Measurements from ENCODE around the gene AKAP9. TPM values are rescaled to one million over a fixed set of nuclear protein-coding genes. Genes with fewer than 3 reads are reported as not detected.
A peak's percentile ranks its signal among the peaks of the same experiment; 100 is the strongest.

The AKAP9 gene
- total and polyA plus RNA-seq, 9 of the 15 experiments (the other 6 are each of a cell fraction or from before 2014, with no cell fraction given), result 25.5 to 80.9 (median 46.3) TPM

DNA sequence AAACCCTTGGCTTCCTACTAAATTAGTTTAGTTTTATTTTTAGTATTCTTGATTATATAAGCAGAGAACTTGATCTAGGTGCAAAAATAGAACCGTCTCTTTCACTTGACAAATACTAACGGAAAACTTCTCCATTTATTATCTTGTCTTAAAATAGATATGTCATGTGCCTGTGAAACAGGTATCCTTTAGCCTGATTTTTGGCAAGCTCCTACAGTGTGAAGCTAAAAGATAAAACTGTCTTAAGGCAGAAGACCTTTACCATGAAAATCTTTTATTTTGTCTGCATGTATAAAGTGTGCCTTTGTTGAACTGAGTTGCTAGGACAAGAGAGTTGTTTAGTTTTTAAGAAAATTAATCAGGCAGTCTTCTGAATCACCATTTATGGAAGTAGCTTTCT is 103.0 kb downstream of the AKAP9 start:
- Histone ChIP-seq H3K79me2 (ENCODE audit: control insufficient read depth, insufficient read depth, low read length) (no peaks in the 10 kb centered on the region), H3K4me2 (ENCODE audit: insufficient read depth, low read length) (no peak overlapping the region), H3K4me3 (no peak overlapping the region), H3K9ac (ENCODE audit: insufficient read depth in 1 of 2, low read depth in 2 of 2, low read length in 2 of 2) (no peak overlapping the region), H3K27ac (ENCODE audit: extremely low read depth, low read depth, low read length) (peak overlapping the region; percentile 36; the same call in 1 of the 3 replicates), H3K27me3 (ENCODE audit: control insufficient read depth in 2 of 2, insufficient read depth in 2 of 2, low read length in 2 of 2) (no peaks in the 10 kb centered on the region), H3K4me1 (replicated peaks in 1 of 2; ENCODE audit: control insufficient read depth in 2 of 2, insufficient read depth in 2 of 2, low read length in 2 of 2) (peaks cover 0 to 8% of the 10 kb centered on the region in 2 experiments; a peak in 2 of 5 replicates), H4K20me1 (replicated peaks; ENCODE audit: control insufficient read depth, insufficient read depth, low read length) (no peaks in the 10 kb centered on the region), H3K36me3 (ENCODE audit: control insufficient read depth, insufficient read depth, low read length) (peaks cover 46% of the 10 kb centered on the region), H3K9me1 (ENCODE audit: control insufficient read depth, insufficient read depth, low read length) (no peaks in the 10 kb centered on the region), H3K9me3 (replicated peaks; ENCODE audit: control insufficient read depth, insufficient read depth, low read depth, low read length) (no peaks in the 10 kb centered on the region), H2AFZ (ENCODE audit: low read depth, low read length) (no peak overlapping the region)
- intact Hi-C loops (cut with micrococcal nuclease), result no loop called here
- DNase-seq (ENCODE audit: extremely low read depth in 1 of 4, low spot score in 3 of 4) (peak in 1 of 4 experiments; percentile 38), FAIRE-seq (peak; percentile 11), ATAC-seq (no peak; the same call in 2 of the 3 replicates)
- BruUV-seq (replicated peaks), result no TSS peak
- in situ Hi-C loops (cut with MboI), result no loop called here
- 25% methylated on average over 2 of the region's 2 CpGs for WGBS (ENCODE audit: insufficient coverage, low coverage, missing lambda C conversion rate)
- POLR2A ChIA-PET, result interaction anchor here (0.6 to 1.1 kb wide), 2 partner anchors 17 to 24 kb away, joined by 3 read pairs; no protein-coding TSS in a partner anchor
- CTCF ChIA-PET (ENCODE audit: low intra/inter-chr PET ratio), result no interaction called here
- TF ChIP-seq, protein P1, sequence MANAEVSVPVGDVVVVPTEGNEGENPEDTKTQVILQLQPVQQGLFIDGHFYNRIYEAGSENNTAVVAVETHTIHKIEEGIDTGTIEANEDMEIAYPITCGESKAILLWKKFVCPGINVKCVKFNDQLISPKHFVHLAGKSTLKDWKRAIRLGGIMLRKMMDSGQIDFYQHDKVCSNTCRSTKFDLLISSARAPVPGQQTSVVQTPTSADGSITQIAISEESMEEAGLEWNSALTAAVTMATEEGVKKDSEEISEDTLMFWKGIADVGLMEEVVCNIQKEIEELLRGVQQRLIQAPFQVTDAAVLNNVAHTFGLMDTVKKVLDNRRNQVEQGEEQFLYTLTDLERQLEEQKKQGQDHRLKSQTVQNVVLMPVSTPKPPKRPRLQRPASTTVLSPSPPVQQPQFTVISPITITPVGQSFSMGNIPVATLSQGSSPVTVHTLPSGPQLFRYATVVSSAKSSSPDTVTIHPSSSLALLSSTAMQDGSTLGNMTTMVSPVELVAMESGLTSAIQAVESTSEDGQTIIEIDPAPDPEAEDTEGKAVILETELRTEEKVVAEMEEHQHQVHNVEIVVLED (CRISPR knock-in tag; IDR thresholded peaks at IDR 0.05), result no peak
- TF ChIP-seq ZNF24 (IDR thresholded peaks at IDR 0.05) (no peak), ZNF408 (CRISPR knock-in tag; IDR thresholded peaks at IDR 0.05; ENCODE audit: low read depth) (no peak), SAFB2 (IDR thresholded peaks at IDR 0.05; ENCODE audit: borderline replicate concordance, low read depth, low read length, severe bottlenecking) (no peak), MEF2A (IDR thresholded peaks at IDR 0.05; ENCODE audit: control insufficient read depth, low read depth, low read length) (peak; percentile 52; the same call in 1 of the 2 replicates), TAF7 (tag; IDR thresholded peaks at IDR 0.05) (no peak), HNRNPL (IDR thresholded peaks at IDR 0.05; ENCODE audit: low read depth, low read length) (no peak), MEF2D (tag; conservative IDR thresholded peaks at IDR 0.05; ENCODE audit: low read depth) (peak; percentile 86), MEIS2 (IDR thresholded peaks at IDR 0.05; ENCODE audit: partially characterized antibody) (peak; percentile 38), HCFC1 (IDR thresholded peaks at IDR 0.05; ENCODE audit: low read depth, low read length) (no peak), MYBL2 (IDR thresholded peaks at IDR 0.05; ENCODE audit: low read depth) (no peak), MYBL2 (CRISPR knock-in tag; IDR thresholded peaks at IDR 0.05; ENCODE audit: borderline replicate concordance) (no peak)
- TF ChIP-seq, protein P2, sequence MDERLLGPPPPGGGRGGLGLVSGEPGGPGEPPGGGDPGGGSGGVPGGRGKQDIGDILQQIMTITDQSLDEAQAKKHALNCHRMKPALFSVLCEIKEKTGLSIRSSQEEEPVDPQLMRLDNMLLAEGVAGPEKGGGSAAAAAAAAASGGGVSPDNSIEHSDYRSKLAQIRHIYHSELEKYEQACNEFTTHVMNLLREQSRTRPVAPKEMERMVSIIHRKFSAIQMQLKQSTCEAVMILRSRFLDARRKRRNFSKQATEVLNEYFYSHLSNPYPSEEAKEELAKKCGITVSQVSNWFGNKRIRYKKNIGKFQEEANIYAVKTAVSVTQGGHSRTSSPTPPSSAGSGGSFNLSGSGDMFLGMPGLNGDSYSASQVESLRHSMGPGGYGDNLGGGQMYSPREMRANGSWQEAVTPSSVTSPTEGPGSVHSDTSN (CRISPR knock-in tag; IDR thresholded peaks at IDR 0.05; ENCODE audit: low read depth), result no peak
- TF ChIP-seq, protein P2 (tag; conservative IDR thresholded peaks at IDR 0.05; ENCODE audit: low read depth), result peak; percentile 45; the same call in 1 of the 2 replicates
- TF ChIP-seq, protein P3, sequence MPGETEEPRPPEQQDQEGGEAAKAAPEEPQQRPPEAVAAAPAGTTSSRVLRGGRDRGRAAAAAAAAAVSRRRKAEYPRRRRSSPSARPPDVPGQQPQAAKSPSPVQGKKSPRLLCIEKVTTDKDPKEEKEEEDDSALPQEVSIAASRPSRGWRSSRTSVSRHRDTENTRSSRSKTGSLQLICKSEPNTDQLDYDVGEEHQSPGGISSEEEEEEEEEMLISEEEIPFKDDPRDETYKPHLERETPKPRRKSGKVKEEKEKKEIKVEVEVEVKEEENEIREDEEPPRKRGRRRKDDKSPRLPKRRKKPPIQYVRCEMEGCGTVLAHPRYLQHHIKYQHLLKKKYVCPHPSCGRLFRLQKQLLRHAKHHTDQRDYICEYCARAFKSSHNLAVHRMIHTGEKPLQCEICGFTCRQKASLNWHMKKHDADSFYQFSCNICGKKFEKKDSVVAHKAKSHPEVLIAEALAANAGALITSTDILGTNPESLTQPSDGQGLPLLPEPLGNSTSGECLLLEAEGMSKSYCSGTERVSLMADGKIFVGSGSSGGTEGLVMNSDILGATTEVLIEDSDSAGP (CRISPR knock-in tag; IDR thresholded peaks at IDR 0.05), result no peak
